ENCODE measurements around the gene GRPEL1.

DNA sequence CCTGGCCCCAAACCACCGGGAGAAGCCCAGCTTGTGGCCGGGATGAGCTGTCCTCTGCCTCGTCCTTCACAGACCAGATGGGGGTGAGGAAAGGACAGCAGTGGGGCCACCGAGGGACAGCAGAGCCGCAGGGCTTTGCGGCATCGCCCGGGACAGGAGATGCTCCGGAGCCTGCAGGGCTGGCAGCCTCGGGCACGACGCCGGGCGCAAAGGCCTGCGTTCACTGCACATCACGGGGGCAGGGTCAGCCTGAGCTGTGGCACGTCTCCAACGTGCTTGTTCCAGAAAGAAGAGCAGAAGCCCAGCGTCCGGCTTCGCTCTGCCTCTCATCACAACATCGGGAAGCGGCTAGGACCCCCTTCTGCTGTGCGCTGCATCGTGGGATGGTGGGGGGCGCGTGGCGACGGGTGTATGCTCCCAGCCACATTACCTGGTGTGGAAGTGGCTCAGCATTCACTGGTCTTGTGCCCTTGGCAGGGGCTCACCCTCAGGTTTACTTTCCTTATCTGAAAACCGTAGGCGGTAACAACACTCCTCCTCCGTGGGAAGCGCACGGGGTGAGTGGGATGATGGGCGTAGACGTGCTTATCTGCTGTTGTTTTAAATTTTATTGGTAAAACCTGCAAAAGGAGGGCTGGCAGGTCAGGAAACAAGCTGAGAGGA lies 17.3 kb downstream of the GRPEL1 start:
- TF ChIP-seq, protein P1, sequence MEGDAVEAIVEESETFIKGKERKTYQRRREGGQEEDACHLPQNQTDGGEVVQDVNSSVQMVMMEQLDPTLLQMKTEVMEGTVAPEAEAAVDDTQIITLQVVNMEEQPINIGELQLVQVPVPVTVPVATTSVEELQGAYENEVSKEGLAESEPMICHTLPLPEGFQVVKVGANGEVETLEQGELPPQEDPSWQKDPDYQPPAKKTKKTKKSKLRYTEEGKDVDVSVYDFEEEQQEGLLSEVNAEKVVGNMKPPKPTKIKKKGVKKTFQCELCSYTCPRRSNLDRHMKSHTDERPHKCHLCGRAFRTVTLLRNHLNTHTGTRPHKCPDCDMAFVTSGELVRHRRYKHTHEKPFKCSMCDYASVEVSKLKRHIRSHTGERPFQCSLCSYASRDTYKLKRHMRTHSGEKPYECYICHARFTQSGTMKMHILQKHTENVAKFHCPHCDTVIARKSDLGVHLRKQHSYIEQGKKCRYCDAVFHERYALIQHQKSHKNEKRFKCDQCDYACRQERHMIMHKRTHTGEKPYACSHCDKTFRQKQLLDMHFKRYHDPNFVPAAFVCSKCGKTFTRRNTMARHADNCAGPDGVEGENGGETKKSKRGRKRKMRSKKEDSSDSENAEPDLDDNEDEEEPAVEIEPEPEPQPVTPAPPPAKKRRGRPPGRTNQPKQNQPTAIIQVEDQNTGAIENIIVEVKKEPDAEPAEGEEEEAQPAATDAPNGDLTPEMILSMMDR (IDR thresholded peaks at IDR 0.05; ENCODE audit: insufficient read depth, low read depth, low read length), result no peak
- no peak for TF ChIP-seq EZH2 (IDR thresholded peaks at IDR 0.05; ENCODE audit: insufficient read depth, low read length)
